ENCODE results near the gene GANAB.

GRCh38 chr11:62646825-62647608 lies 604 bp upstream of the GANAB start:
- no peak for TF ChIP-seq POLR2A (IDR thresholded peaks at IDR 0.05; ENCODE audit: low read depth)
- TF ChIP-seq POLR2AphosphoS5 (IDR thresholded peaks at IDR 0.05), result no peak
